ENCODE data around the gene ALPG. TPM values are rescaled to one million over a fixed set of nuclear protein-coding genes. Genes with fewer than 3 reads are reported as not detected.

The ALPG gene
- total and polyA plus RNA-seq, 2 of the 4 experiments (the other 2 are of a cell fraction) = not detected

- ChIA-PET POLR2A (ENCODE audit: unreplicated experiment) (no interaction called here), CTCF (interaction anchor here (0.6 to 1.1 kb wide), 2 partner anchors 10 to 26 kb away, joined by 3 to 4 read pairs; no protein-coding TSS in a partner anchor)
- intact Hi-C loops (cut with micrococcal nuclease) (no loop called here), in situ Hi-C loops (cut with MboI; ENCODE audit: low sequenced_read_pairs) (no loop called here), dilution Hi-C loops (cut with HindIII; ENCODE audit: low sequenced_read_pairs, unreplicated experiment) (no loop called here)
- Histone ChIP-seq H3K14ac (replicated peaks; ENCODE audit: low read depth, low read length) (no peak overlapping the region), H3K4me1 (ENCODE audit: control insufficient read depth, insufficient read depth, low read length) (no peaks in the 10 kb centered on the region), H3K9ac (ENCODE audit: low read depth, low read length) (no peak overlapping the region), H3K18ac (ENCODE audit: low read depth, low read length) (no peak overlapping the region), H3K4me2 (ENCODE audit: low read depth, low read length) (no peak overlapping the region), H3K4me3 (ENCODE audit: insufficient read depth, low read depth, low read length) (no peak overlapping the region), H3K56ac (ENCODE audit: extremely low read depth, insufficient read depth, low read length) (no peak overlapping the region), H2AFZ (replicated peaks; ENCODE audit: low read length, poor library complexity) (no peak overlapping the region), H3K9me3 (ENCODE audit: control insufficient read depth, insufficient read depth, low read length) (no peaks in the 10 kb centered on the region), H2BK120ac (ENCODE audit: low read depth, low read length) (no peak overlapping the region), H3K9me1 (ENCODE audit: insufficient read depth, low read length) (no peaks in the 10 kb centered on the region), H2BK20ac (ENCODE audit: low read depth, low read length) (no peak overlapping the region), H2AK9ac (replicated peaks; ENCODE audit: low read depth, low read length, poor library complexity) (no peak overlapping the region), H3K23ac (ENCODE audit: low read depth, low read length) (no peak overlapping the region), H3K36me3 (ENCODE audit: control insufficient read depth, insufficient read depth, low read length) (no peaks in the 10 kb centered on the region), H3K27me3 (ENCODE audit: control insufficient read depth, insufficient read depth, low read length) (peaks cover 50% of the 10 kb centered on the region), H2AK5ac (ENCODE audit: low read depth, low read length) (no peak overlapping the region), H3K27ac (ENCODE audit: insufficient read depth, low read length) (no peak overlapping the region), H3K79me1 (ENCODE audit: low read depth in 1 of 2, low read length in 2 of 2) (no peaks in the 10 kb centered on the region), H4K8ac (ENCODE audit: low read depth in 2 of 2, low read length in 2 of 2) (no peak overlapping the region), H4K5ac (ENCODE audit: low read depth, low read length) (no peak overlapping the region), H3K4ac (ENCODE audit: low read depth, low read length) (no peak overlapping the region), H4K91ac (ENCODE audit: insufficient read depth, low read depth, low read length) (no peak overlapping the region), H2BK15ac (ENCODE audit: low read depth, low read length) (no peak overlapping the region), H4K20me1 (ENCODE audit: insufficient read depth, low read length) (no peaks in the 10 kb centered on the region), H2BK5ac (ENCODE audit: low read depth, low read length, poor library complexity, severe bottlenecking) (no peak overlapping the region)
- TF ChIP-seq RAD21 (IDR thresholded peaks at IDR 0.05; ENCODE audit: low read length) = no peak
- BruUV-seq (replicated peaks) = no TSS peak
- ATAC-seq (ENCODE audit: low read depth) = no peak
- WGBS, 2 experiments (ENCODE audit: extremely low coverage in 2 of 2, insufficient read length in 1 of 2) = 96% methylated on average over 3 of the region's 6 CpGs; no CpG with 5 or more reads in 1 of the 2 experiments
- DNase-seq = no peak
These were observed 5.4 kb downstream of the ALPG start for GRCh38 chr2:232411901-232412629.
